HEK293 (cell line): Measurements from ENCODE around the gene SPEG.

Experiments
- CTCF ChIA-PET: fragments of 350-600 bp; formaldehyde crosslinking; extraction: SDS; loops from one replicate; lab custom pipeline; 2021; ENCODE audit warnings: antibody characterized with exemption; lab: Yijun Ruan, JAX
- POLR2A ChIA-PET: fragments of 300-600 bp; formaldehyde crosslinking; extraction: SDS; loops from one replicate; lab custom pipeline; 2020; ENCODE audit warnings: antibody characterized with exemption, inconsistent platforms; lab: Yijun Ruan, JAX
- H3K27ac ChIP-seq: fragments of 200-500 bp; sonication (Bioruptor generic); 2 replicates; pipeline ENCODE4 v1.5.1; 2014; ENCODE audit warnings: low read depth, low read length, control low read depth, inconsistent platforms; ENCODE audit errors: extremely low read depth
- H3K36me3 ChIP-seq, 2 experiments: fragments of 200-500 bp in 1 of 2; sonication (Bioruptor generic) in 1 of 2; 1 replicate in 1 of 2; 2 replicates in 1 of 2; pipeline ENCODE4 v1.5.1; 2014 to 2017; ENCODE audit warnings: inconsistent platforms in 2 of 2, low read length in 2 of 2; ENCODE audit not compliant: control insufficient read depth in 2 of 2, insufficient read depth in 1 of 2
- H3K4me1 ChIP-seq: fragments of 200-500 bp; sonication (Bioruptor generic); 2 replicates; pipeline ENCODE4 v1.5.1; 2014; ENCODE audit warnings: mild to moderate bottlenecking, low read length, inconsistent platforms; ENCODE audit not compliant: control insufficient read depth, insufficient read depth
- H3K4me3 ChIP-seq: 2 replicates; pipeline ENCODE4 v1.5.1; 2011; ENCODE audit warnings: low read depth, mild to moderate bottlenecking, control low read depth, low read length, moderate library complexity
- H3K9me3 ChIP-seq: fragments of 200-500 bp; sonication (Bioruptor generic); 2 replicates; pipeline ENCODE4 v1.5.1; 2014; ENCODE audit warnings: low read depth, low read length, inconsistent platforms; ENCODE audit not compliant: control insufficient read depth, insufficient read depth
- KLF8 ChIP-seq: fragments of 450-650 bp; formaldehyde crosslinking; IDR thresholded peaks from 2 replicates; pipeline ENCODE4 v1.5.1; 2016; ENCODE audit warnings: missing biosample characterization, missing genetic modification characterization
- MYNN ChIP-seq: fragments of 450-650 bp; formaldehyde crosslinking; IDR thresholded peaks from 2 replicates; pipeline ENCODE4 v1.5.1; 2016; ENCODE audit warnings: missing biosample characterization, missing genetic modification characterization, borderline replicate concordance
- MZF1 ChIP-seq: fragments of 450-650 bp; formaldehyde crosslinking; IDR thresholded peaks from 2 replicates; pipeline ENCODE4 v1.5.1; 2017; ENCODE audit warnings: missing biosample characterization, missing genetic modification characterization, borderline replicate concordance
- SCRT1 ChIP-seq: fragments of 450-650 bp; formaldehyde crosslinking; IDR thresholded peaks from 2 replicates; pipeline ENCODE4 v1.5.1; 2016; ENCODE audit warnings: missing biosample characterization, missing genetic modification characterization, borderline replicate concordance
- SP7 ChIP-seq: fragments of 450-650 bp; formaldehyde crosslinking; IDR thresholded peaks from 2 replicates; pipeline ENCODE4 v1.5.1; 2016; ENCODE audit warnings: missing biosample characterization, missing genetic modification characterization
- TRIM28 ChIP-seq: IDR thresholded peaks from 2 replicates; pipeline ENCODE4 v1.6.1; 2011; ENCODE audit warnings: low read length, control low read depth, borderline replicate concordance
- ZBTB1 ChIP-seq: fragments of 450-650 bp; formaldehyde crosslinking; IDR thresholded peaks from 2 replicates; pipeline ENCODE4 v1.5.1; 2016; ENCODE audit warnings: missing biosample characterization, missing genetic modification characterization
- ZBTB7A ChIP-seq: fragments of 450-650 bp; formaldehyde crosslinking; IDR thresholded peaks from 2 replicates; pipeline ENCODE4 v1.5.1; 2016; ENCODE audit warnings: low read depth, missing biosample characterization, missing genetic modification characterization
- ZEB2 ChIP-seq: fragments of 450-650 bp; formaldehyde crosslinking; IDR thresholded peaks from 2 replicates; pipeline ENCODE4 v1.5.1; 2016; ENCODE audit warnings: missing biosample characterization, missing genetic modification characterization
- ZNF112 ChIP-seq: fragments of 450-650 bp; formaldehyde crosslinking; IDR thresholded peaks from 2 replicates; pipeline ENCODE4 v1.5.0; 2017; ENCODE audit warnings: missing biosample characterization, missing genetic modification characterization
- ZNF174 ChIP-seq: fragments of 450-650 bp; formaldehyde crosslinking; IDR thresholded peaks from 2 replicates; pipeline ENCODE4 v1.5.0; 2017; ENCODE audit warnings: missing biosample characterization, mild to moderate bottlenecking, missing genetic modification characterization
- ZNF175 ChIP-seq: fragments of 450-650 bp; formaldehyde crosslinking; IDR thresholded peaks from 2 replicates; pipeline ENCODE4 v1.5.1; 2016; ENCODE audit warnings: missing biosample characterization, missing genetic modification characterization
- ZNF239 ChIP-seq: fragments of 450-650 bp; formaldehyde crosslinking; IDR thresholded peaks from 2 replicates; pipeline ENCODE4 v1.5.1; 2016; ENCODE audit warnings: missing biosample characterization, missing genetic modification characterization
- ZNF350 ChIP-seq: fragments of 450-650 bp; formaldehyde crosslinking; IDR thresholded peaks from 2 replicates; pipeline ENCODE4 v1.5.0; 2017; ENCODE audit warnings: missing biosample characterization, mild to moderate bottlenecking, missing genetic modification characterization
- ZNF473 ChIP-seq: fragments of 450-650 bp; formaldehyde crosslinking; IDR thresholded peaks from 2 replicates; pipeline ENCODE4 v1.5.1; 2017; ENCODE audit warnings: missing biosample characterization, missing genetic modification characterization
- ZNF624 ChIP-seq: fragments of 450-650 bp; formaldehyde crosslinking; IDR thresholded peaks from 2 replicates; pipeline ENCODE4 v1.5.1; 2017; ENCODE audit warnings: missing biosample characterization, missing genetic modification characterization
- ZNF707 ChIP-seq: fragments of 450-650 bp; formaldehyde crosslinking; IDR thresholded peaks from 2 replicates; pipeline ENCODE4 v1.5.1; 2016; ENCODE audit warnings: missing biosample characterization, missing genetic modification characterization
- ZNF785 ChIP-seq: fragments of 450-650 bp; formaldehyde crosslinking; IDR thresholded peaks from 2 replicates; pipeline ENCODE4 v1.5.1; 2016; ENCODE audit warnings: missing biosample characterization, missing genetic modification characterization
- ZNF792 ChIP-seq: fragments of 450-650 bp; formaldehyde crosslinking; IDR thresholded peaks from 2 replicates; pipeline ENCODE4 v1.5.1; 2016; ENCODE audit warnings: missing biosample characterization, missing genetic modification characterization
- ZNF830 ChIP-seq: fragments of 450-650 bp; IDR thresholded peaks from 2 replicates; pipeline ENCODE4 v1.5.0; 2018; ENCODE audit warnings: missing biosample characterization, missing genetic modification characterization, low read depth, mild to moderate bottlenecking, moderate library complexity
- ZSCAN16 ChIP-seq: fragments of 450-650 bp; formaldehyde crosslinking; IDR thresholded peaks from 2 replicates; pipeline ENCODE4 v1.5.1; 2016; ENCODE audit warnings: missing biosample characterization, missing genetic modification characterization
- ZXDB ChIP-seq: fragments of 450-650 bp; formaldehyde crosslinking; IDR thresholded peaks from 2 replicates; pipeline ENCODE4 v1.5.1; 2016; ENCODE audit warnings: missing biosample characterization, missing genetic modification characterization
- TF ChIP-seq, protein P1 (sequence below): fragments of 450-650 bp; formaldehyde crosslinking; IDR thresholded peaks from 2 replicates; pipeline ENCODE4 v1.5.1; 2016; ENCODE audit warnings: missing biosample characterization, missing genetic modification characterization
- TF ChIP-seq, protein P2 (sequence below): fragments of 450-650 bp; formaldehyde crosslinking; IDR thresholded peaks from 2 replicates; pipeline ENCODE4 v1.5.1; 2016; ENCODE audit warnings: missing biosample characterization, missing genetic modification characterization
- TF ChIP-seq, protein P3 (sequence below): fragments of 450-650 bp; formaldehyde crosslinking; IDR thresholded peaks from 2 replicates; pipeline ENCODE4 v1.5.1; 2016; ENCODE audit warnings: missing biosample characterization, missing genetic modification characterization
- TF ChIP-seq, protein P4 (sequence below): fragments of 450-650 bp; formaldehyde crosslinking; IDR thresholded peaks from 2 replicates; pipeline ENCODE4 v1.5.1; 2016; ENCODE audit warnings: missing biosample characterization, missing genetic modification characterization
- TF ChIP-seq, protein P5 (sequence below): IDR thresholded peaks from 2 replicates; pipeline ENCODE4 v1.6.1; 2011; ENCODE audit warnings: mild to moderate bottlenecking, low read depth, low read length, borderline replicate concordance

The SPEG gene

DNA sequence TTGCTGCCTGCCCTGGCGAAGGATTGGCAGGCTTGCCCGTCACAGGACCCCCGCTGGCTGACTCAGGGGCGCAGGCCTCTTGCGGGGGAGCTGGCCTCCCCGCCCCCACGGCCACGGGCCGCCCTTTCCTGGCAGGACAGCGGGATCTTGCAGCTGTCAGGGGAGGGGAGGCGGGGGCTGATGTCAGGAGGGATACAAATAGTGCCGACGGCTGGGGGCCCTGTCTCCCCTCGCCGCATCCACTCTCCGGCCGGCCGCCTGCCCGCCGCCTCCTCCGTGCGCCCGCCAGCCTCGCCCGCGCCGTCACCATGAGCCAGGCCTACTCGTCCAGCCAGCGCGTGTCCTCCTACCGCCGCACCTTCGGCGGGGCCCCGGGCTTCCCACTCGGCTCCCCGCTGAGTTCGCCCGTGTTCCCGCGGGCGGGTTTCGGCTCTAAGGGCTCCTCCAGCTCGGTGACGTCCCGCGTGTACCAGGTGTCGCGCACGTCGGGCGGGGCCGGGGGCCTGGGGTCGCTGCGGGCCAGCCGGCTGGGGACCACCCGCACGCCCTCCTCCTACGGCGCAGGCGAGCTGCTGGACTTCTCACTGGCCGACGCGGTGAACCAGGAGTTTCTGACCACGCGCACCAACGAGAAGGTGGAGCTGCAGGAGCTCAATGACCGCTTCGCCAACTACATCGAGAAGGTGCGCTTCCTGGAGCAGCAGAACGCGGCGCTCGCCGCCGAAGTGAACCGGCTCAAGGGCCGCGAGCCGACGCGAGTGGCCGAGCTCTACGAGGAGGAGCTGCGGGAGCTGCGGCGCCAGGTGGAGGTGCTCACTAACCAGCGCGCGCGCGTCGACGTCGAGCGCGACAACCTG, 16.3 kb upstream of the SPEG start, which contains the start of gene DES:
DES (plus strand) TSS at position 223 of the 857 bp plus-strand sequence; CDS start at position 309, 86 bp downstream.
- ChIA-PET POLR2A (no interaction called here), CTCF (no interaction called here)
- TF ChIP-seq TRIM28 (no peak), ZNF830 (tag by site-specific recombination) (no peak), ZNF785 (tag by site-specific recombination) (no peak), ZNF792 (tag by site-specific recombination) (no peak), ZEB2 (tag by site-specific recombination) (no peak), ZNF350 (tag by site-specific recombination) (no peak), SCRT1 (tag by site-specific recombination) (no peak), ZBTB1 (tag by site-specific recombination) (no peak), SP7 (no peak), ZNF707 (tag by site-specific recombination) (no peak), ZNF175 (tag by site-specific recombination) (no peak), MYNN (tag by site-specific recombination) (no peak)
- TF ChIP-seq, protein P1, sequence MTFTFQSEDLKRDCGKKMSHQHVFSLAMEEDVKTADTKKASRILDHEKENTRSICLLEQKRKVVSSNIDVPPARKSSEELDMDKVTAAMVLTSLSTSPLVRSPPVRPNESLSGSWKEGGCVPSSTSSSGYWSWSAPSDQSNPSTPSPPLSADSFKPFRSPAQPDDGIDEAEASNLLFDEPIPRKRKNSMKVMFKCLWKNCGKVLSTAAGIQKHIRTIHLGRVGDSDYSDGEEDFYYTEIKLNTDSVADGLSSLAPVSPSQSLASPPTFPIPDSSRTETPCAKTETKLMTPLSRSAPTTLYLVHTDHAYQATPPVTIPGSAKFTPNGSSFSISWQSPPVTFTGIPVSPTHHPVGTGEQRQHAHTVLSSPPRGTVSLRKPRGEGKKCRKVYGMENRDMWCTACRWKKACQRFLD (tag by site-specific recombination), result no peak
- H3K4me3 ChIP-seq, result no peak within 1 kb of the TSS
- no peaks in the 10 kb centered on the region for H3K4me1 ChIP-seq
- no peaks in the 10 kb centered on the region for H3K9me3 ChIP-seq
- no peaks in the 10 kb centered on the region for H3K36me3 ChIP-seq
- no peak within 1 kb of the TSS for H3K27ac ChIP-seq

DNA sequence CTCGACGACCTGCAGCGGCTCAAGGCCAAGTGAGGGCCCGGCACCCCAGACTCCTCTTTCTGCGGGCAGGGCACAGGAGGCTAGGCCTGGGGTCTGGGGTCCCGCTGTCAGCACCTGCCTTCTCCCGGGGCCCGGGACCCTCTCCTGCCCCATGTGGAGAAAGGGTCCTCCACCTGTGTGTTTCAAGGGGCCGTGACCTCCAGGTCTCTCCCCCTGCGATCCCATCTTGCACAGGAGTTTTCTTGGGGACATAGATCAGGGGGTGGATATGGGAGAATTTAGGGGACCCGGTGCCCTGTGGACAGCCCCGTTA, 15.7 kb upstream of the SPEG start:
- Histone ChIP-seq H3K4me3 (no peak overlapping the region), H3K27ac (no peak overlapping the region), H3K9me3 (no peaks in the 10 kb centered on the region), H3K4me1 (no peaks in the 10 kb centered on the region), H3K36me3 (no peaks in the 10 kb centered on the region)
- ChIA-PET CTCF (interaction anchor here (1.3 kb wide), 1 partner anchor 16 kb away, joined by 7 read pairs; no protein-coding TSS in a partner anchor), POLR2A (no interaction called here)
- TF ChIP-seq ZSCAN16 (tag by site-specific recombination) (no peak), ZNF624 (tag by site-specific recombination) (no peak), ZBTB7A (tag by site-specific recombination) (no peak), ZXDB (tag by site-specific recombination) (no peak), SP7 (no peak), ZNF473 (tag by site-specific recombination) (no peak), MZF1 (tag by site-specific recombination) (no peak), KLF8 (tag by site-specific recombination) (no peak), ZNF239 (no peak), ZNF112 (tag by site-specific recombination) (no peak), ZNF174 (tag by site-specific recombination) (no peak)
- TF ChIP-seq, protein P2, sequence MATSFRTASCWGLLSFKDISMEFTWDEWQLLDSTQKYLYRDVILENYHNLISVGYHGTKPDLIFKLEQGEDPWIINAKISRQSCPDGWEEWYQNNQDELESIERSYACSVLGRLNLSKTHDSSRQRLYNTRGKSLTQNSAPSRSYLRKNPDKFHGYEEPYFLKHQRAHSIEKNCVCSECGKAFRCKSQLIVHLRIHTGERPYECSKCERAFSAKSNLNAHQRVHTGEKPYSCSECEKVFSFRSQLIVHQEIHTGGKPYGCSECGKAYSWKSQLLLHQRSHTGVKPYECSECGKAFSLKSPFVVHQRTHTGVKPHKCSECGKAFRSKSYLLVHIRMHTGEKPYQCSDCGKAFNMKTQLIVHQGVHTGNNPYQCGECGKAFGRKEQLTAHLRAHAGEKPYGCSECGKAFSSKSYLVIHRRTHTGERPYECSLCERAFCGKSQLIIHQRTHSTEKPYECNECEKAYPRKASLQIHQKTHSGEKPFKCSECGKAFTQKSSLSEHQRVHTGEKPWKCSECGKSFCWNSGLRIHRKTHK (tag by site-specific recombination), result no peak
- TF ChIP-seq, protein P3, sequence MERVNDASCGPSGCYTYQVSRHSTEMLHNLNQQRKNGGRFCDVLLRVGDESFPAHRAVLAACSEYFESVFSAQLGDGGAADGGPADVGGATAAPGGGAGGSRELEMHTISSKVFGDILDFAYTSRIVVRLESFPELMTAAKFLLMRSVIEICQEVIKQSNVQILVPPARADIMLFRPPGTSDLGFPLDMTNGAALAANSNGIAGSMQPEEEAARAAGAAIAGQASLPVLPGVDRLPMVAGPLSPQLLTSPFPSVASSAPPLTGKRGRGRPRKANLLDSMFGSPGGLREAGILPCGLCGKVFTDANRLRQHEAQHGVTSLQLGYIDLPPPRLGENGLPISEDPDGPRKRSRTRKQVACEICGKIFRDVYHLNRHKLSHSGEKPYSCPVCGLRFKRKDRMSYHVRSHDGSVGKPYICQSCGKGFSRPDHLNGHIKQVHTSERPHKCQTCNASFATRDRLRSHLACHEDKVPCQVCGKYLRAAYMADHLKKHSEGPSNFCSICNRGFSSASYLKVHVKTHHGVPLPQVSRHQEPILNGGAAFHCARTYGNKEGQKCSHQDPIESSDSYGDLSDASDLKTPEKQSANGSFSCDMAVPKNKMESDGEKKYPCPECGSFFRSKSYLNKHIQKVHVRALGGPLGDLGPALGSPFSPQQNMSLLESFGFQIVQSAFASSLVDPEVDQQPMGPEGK (tag by site-specific recombination), result no peak
- TF ChIP-seq, protein P4, sequence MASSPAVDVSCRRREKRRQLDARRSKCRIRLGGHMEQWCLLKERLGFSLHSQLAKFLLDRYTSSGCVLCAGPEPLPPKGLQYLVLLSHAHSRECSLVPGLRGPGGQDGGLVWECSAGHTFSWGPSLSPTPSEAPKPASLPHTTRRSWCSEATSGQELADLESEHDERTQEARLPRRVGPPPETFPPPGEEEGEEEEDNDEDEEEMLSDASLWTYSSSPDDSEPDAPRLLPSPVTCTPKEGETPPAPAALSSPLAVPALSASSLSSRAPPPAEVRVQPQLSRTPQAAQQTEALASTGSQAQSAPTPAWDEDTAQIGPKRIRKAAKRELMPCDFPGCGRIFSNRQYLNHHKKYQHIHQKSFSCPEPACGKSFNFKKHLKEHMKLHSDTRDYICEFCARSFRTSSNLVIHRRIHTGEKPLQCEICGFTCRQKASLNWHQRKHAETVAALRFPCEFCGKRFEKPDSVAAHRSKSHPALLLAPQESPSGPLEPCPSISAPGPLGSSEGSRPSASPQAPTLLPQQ, result no peak
- TF ChIP-seq, protein P5, sequence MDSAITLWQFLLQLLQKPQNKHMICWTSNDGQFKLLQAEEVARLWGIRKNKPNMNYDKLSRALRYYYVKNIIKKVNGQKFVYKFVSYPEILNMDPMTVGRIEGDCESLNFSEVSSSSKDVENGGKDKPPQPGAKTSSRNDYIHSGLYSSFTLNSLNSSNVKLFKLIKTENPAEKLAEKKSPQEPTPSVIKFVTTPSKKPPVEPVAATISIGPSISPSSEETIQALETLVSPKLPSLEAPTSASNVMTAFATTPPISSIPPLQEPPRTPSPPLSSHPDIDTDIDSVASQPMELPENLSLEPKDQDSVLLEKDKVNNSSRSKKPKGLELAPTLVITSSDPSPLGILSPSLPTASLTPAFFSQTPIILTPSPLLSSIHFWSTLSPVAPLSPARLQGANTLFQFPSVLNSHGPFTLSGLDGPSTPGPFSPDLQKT, result no peak
